ENCODE results near the gene PEAK3. TPM values are rescaled to one million over a fixed set of nuclear protein-coding genes. Genes with fewer than 3 reads are reported as not detected.

PEAK3 gene
- total RNA-seq, 6 donors from 2014 or later, result 2.4 to 8.6 (median 4.6) TPM

- peak in 1 of 2 donors; percentile 90 for DNase-seq
- peak in 1 of 6 experiments; percentile 2 for TF ChIP-seq CTCF (IDR thresholded peaks at IDR 0.05)
- no peak for TF ChIP-seq EP300 (IDR thresholded peaks at IDR 0.05)
- peaks cover 0 to 30% (median 22%) of the 10 kb centered on the region in 4 donors for H3K27me3 ChIP-seq
- H3K36me3 ChIP-seq, result no peaks in the 10 kb centered on the region
- H3K9me3 ChIP-seq, result no peaks in the 10 kb centered on the region
- H3K4me1 ChIP-seq, result peaks cover 25 to 42% (median 40%) of the 10 kb centered on the region in 4 donors
- WGBS, 2 donors, result 0 to 3% methylated on average over 1 to 52 of the region's 82 CpGs
- peak overlapping the region; percentile 86 to 87 (median 87) for H3K27ac ChIP-seq
- peak overlapping the region; percentile 14 to 59 (median 49) for H3K4me3 ChIP-seq
- ATAC-seq (ENCODE audit: low FRiP score in 2 of 2), result peak in 1 of 2 donors; percentile 5
Observed at GRCh38 chr19:2290441-2291184, 8.6 kb upstream of the PEAK3 start.

GRCh38 chr19:2289714-2290435, 7.9 kb upstream of the PEAK3 start:
- TF ChIP-seq POLR2A (IDR thresholded peaks at IDR 0.05), result peak in 2 of 4 donors; percentile 26 to 34
- TF ChIP-seq CTCF (IDR thresholded peaks at IDR 0.05), result no peak
- peak in 1 of 2 donors; percentile 6 for TF ChIP-seq POLR2AphosphoS5 (IDR thresholded peaks at IDR 0.05)
- peak; percentile 70 to 92 for DNase-seq
- H3K27ac ChIP-seq, result peak overlapping the region; percentile 86 to 87 (median 87)
- WGBS, 2 donors, result 1% methylated on average over 22 to 35 of the region's 74 CpGs
- peak overlapping the region in 3 of 4 donors; percentile 47 to 59 (median 51) for H3K4me3 ChIP-seq
- H3K4me1 ChIP-seq, result peaks cover 23 to 42% (median 39%) of the 10 kb centered on the region in 4 donors
- peaks cover 0 to 30% (median 22%) of the 10 kb centered on the region in 4 donors for H3K27me3 ChIP-seq
- ATAC-seq (ENCODE audit: low FRiP score in 2 of 2), result peak; percentile 50 to 60
- H3K9me3 ChIP-seq, result no peaks in the 10 kb centered on the region
- no peaks in the 10 kb centered on the region for H3K36me3 ChIP-seq

- WGBS, 2 donors, result 33 to 54% methylated on average over 9 to 28 of the region's 28 CpGs
Observed at GRCh38 chr19:2288818-2289713, 7.1 kb upstream of the PEAK3 start.

More at GRCh38 chr19:2288818-2289713, 7.1 kb upstream of the PEAK3 start:
- no peaks in the 10 kb centered on the region for H3K36me3 ChIP-seq
- TF ChIP-seq POLR2AphosphoS5 (IDR thresholded peaks at IDR 0.05), result no peak
- TF ChIP-seq CTCF (IDR thresholded peaks at IDR 0.05), result no peak
- no peak for TF ChIP-seq EP300 (IDR thresholded peaks at IDR 0.05)
- no peak for TF ChIP-seq POLR2A (IDR thresholded peaks at IDR 0.05)
- peaks cover 0 to 30% (median 22%) of the 10 kb centered on the region in 4 donors for H3K27me3 ChIP-seq
- peak in 1 of 2 donors; percentile 27 for ATAC-seq (ENCODE audit: low FRiP score in 2 of 2)
- H3K9me3 ChIP-seq, result no peaks in the 10 kb centered on the region
- peak overlapping the region in 3 of 4 donors; percentile 47 to 59 (median 51) for H3K4me3 ChIP-seq
- DNase-seq, result no peak
- peaks cover 22 to 34% (median 32%) of the 10 kb centered on the region in 4 donors for H3K4me1 ChIP-seq
- peak overlapping the region; percentile 86 to 87 (median 87) for H3K27ac ChIP-seq

Measured in upper lobe of left lung (tissue), 6 donors.